Measurements from ENCODE around the gene SLX4IP.
A peak's percentile ranks its signal among the peaks of the same experiment; 100 is the strongest.

SLX4IP gene

DNA sequence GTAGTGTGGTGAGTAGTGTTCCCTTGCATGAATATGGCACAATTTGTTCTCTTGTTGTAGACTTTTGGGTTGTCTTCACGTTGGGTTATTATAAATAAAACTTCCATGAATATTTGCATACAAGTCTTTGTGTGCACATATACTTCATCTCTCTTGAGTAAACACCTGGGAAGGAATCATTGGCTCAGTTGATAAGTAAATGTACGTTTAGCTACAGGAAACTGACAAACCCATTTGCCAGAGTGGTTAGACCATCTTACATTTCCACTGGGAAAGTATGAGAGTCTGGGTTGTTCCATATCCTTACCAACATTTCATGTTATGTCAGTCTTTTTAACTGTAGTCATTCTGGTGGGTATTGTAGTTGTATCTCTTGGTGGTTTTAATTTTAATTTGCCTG lies 119.2 kb downstream of the SLX4IP start:
- no peak for DNase-seq

- DNase-seq, result no peak
Measured at GRCh38 chr20:10555393-10555792, 120.3 kb downstream of the SLX4IP start.

DNA sequence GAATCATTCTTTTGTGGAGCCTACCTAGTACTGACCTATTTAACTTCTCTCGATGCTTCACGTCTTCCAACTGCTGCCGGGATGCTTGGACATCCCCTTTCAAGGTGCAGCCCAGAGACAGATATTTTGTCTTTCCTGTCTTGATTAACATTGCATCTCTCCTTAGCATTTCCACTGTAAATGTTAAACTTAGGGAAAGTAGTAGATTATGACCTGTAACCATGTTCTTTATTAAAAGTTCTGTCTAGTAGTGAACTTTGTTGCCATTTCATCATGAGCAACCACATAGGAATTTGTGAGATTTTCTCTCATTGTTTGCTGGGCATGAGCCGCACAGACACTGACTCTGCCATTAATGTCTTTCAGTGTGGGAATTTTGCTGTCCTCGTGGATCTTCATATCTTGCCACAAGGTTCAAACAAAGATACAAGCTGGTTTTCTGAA lies 120.8 kb downstream of the SLX4IP start:
- no peak for DNase-seq

GRCh38 chr20:10556519-10557083 lies 121.5 kb downstream of the SLX4IP start:
- DNase-seq, result no peak

DNA sequence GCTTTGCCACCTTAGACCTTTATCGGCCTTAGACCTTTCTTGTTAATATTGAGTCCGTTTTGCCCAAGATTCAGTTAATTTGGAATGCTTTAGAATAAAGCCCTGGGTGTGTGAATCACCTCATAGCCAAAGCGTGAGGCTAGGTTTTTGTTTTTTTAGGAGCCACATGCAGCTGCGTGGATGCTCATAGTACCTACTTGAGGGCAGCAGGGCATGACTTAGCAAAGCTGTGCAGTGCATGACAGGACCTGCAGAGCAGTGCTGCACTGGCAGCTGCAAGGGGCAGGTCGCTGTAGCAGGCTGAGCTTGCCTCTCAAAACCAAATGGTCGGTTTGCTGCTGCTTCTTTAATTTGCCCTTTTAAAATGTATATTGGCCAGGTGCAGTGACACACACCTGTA lies 122.6 kb downstream of the SLX4IP start:
- no peak for DNase-seq

DNA sequence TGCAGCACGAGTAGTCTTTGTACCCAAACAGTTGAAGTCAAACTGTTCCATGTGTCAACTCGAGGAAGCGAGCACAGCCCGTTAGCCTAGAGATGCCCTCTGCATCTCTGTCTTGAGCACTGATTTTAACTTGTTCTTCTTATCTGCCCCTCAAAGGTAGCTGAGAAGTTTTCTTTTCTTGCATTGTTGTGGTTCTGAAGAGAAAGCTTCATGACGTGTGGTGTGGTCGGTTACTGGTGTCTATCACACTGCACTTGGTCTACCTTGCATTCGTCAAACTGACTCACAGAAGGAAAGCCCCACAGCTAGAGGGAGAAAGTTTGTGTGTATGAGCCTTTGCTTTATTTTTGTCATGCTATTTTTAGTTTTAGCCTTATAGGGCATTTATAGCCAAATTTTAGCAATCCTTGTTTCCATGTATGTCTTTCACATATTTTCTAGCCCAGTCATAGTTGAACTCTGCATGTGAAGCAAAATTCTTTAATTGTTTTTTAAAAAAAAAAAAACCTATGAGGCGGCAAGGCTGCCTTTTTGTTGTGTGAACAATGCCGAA lies 123.6 kb downstream of the SLX4IP start:
- DNase-seq, result no peak

DNA sequence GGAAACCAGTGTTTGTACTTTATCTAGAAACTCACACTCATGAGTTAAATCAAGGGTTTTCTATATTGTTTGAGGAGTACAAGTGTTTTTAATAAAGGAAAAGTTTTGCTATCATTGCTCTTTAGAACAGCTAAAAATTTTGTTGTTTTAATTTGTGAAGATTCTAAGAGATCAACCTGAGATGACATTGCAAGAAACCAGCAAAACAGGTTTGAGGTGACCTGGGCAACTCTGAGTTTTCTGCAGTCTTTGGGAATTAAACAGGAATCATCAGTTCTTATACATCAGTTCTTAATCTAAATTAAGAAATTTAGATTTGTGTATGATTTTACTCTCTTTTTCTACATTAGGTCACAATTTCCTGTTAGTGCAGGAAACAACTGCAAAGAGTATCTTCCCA lies 124.2 kb downstream of the SLX4IP start:
- DNase-seq, result no peak

GRCh38 chr20:10560686-10561085 lies 125.6 kb downstream of the SLX4IP start:
- DNase-seq, result no peak

- DNase-seq, result no peak
Measured at GRCh38 chr20:10561302-10561701, 126.2 kb downstream of the SLX4IP start.

DNA sequence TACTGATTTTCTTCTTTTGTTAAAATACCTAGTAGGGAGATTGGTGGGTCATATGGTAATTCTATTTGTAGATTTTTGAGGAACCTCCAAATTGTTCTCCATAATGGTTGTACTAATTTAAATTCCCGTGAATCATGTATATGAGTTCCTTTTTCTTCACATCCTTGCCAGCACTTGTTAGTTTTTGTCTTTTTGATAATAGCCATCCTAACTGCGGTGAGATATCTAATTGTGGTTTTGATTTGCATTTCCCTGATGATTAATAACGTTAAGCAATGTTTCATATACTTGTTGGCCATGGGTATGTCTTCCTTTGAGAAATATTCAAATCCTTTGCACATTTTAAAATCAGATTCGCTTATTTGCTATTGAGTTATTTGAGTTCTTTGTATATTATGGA lies 127.8 kb downstream of the SLX4IP start:
- DNase-seq, result no peak

- DNase-seq, result no peak
Measured at GRCh38 chr20:10563935-10564492, 128.9 kb downstream of the SLX4IP start.

DNA sequence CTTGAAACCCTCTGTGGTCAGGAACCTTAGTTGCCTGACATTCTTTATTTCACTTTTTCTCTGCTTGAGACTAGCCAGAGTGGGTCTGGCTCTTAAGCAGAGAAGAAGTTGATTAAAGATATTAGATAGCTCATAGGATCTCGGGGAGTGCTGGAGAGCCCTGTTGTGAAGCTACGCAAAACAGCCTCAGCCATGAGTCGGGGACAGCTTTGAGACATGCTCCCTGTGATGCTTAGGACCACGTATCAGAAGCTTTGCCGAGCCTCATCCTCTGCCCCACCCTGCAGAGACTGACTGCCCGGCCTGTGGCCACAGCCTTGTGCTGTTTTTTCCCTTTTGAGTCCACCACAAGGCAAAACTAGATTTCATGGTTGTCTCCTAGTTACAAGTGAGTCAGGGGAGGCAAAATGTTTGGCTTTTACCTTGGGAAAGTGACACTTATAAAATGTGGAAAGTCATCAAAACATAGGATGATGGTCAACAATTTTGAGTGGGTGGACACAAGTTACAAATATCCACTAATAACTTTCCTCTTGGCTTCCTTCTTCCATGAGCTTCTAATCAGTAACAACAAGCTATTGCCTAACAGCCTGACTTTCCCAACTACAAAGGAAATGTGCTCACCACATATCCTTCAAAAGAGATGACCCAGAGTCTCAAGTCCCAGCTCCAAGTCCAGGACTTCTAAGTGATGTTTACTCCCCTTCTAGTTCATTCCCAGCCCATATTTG lies 130.3 kb downstream of the SLX4IP start:
- no peak for DNase-seq

DNA sequence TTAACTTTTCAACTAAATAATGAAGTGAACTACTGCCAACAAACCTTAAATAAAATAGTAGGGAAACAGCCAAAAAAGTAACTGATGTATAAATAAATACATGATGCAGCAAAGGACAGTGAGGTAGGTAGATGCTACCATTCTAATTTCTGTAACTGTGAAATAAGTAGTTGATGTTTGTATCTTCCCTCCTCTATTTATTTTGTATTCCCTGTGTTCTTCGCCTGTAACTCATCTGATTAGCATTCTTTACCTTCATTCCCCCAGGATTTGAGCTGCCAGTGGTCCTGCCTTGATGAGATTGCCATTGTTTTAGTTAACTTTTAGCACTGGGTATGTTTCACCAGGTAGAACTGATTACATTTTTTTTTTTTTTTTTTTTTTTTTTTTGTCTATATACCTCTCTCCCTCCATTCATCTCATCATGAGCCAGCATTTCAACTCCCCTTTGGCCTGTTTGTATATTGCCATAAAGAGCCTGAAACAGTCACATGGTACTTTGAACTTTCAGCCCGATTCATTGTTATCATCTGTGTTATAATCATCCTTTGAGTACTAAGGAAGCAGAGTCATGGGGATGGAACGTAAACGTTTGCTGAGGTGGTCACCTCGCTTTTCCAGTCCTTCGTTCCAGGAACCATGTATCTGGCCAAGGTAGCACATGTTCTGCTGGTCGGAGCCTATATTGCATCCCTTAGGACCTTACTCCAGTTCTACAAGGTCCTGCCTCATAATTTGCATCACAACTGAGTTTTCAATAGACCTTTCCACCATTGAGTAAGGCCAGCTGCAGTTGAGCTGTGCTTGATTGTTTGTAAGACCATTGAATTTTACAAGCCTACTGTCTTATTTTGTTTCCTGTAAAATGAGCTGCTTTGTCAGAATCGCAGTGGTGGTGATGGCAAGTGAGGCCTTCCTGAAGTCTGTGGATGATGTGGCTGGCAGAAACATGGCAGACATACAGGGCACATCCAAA lies 131.1 kb downstream of the SLX4IP start:
- DNase-seq, result no peak

DNA sequence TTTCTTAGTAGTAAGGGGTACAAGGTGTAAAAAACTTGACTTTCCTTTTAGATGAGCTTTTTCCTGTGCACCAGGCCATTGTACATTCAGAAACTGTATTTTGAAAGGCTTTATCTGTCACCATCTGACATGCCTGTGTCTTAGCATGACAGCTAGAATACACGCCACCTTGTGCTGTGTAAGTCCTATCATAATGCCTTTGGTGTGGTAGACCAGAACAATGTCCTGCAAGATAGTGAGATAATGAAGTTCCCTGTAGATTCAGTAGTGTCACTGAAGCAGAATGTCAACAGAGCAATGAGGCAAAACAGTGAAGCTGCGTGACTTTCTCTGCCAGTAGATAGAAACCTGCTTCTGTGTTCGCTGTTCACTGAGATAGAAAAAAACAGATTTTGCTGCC lies 132.9 kb downstream of the SLX4IP start:
- no peak for DNase-seq

DNA sequence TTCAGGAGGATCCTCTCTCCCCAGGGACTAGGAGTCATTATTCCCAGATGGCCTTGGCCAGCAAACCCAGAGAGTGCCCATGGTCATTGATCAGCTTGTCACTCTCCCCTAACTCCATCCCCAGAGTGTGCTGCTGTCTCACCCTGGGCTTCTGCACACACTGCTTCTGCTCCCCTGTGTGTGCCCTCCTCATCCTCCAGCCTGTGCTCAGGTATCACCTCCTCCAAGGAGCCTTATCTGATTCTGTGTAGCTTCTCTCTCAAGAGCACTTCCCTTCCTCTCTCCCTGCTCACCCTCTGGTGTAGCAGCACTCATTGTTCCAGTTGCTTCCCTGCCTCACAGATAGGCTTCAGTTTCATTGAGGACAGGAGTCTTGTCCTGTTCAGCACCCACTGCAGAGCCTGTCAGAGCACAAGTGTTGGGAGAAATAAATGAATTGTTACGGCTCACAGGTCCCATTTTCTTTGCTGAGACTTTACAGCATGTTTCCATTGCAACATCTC lies 136.3 kb downstream of the SLX4IP start:
- DNase-seq, result no peak

GRCh38 chr20:10572853-10573252 lies 137.7 kb downstream of the SLX4IP start:
- DNase-seq, result no peak

DNA sequence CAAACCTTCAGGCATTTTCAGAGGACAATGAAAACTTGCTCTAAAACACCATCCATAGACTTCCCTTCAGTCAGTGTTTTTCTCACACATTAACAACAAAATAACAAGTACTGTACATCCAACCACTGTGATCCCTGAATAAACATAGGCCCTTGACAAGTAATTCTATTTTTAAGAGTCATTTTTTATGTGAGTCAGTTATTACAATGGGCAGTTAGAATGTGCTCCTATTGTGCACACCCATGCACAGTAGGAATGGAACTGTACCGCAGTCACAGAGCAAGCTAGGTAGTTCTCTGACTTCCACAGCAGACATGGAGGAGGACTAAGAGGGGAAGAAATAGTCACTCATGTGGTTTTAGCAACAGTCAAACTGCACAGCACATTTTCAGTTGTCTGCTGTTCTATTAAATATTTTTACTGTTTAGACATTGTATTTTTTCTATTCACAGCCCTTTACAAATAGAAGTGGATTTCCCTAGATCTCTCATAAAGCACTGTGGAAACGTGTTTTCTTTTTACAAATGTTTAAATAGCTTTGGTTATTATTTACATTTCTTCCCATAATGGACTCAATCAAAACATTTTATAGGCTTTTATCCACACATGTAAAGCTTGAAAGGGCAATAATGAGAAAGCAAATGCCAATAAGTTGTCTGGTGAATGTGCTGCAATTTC lies 138.3 kb downstream of the SLX4IP start:
- DNase-seq, result peak; percentile 9

DNA sequence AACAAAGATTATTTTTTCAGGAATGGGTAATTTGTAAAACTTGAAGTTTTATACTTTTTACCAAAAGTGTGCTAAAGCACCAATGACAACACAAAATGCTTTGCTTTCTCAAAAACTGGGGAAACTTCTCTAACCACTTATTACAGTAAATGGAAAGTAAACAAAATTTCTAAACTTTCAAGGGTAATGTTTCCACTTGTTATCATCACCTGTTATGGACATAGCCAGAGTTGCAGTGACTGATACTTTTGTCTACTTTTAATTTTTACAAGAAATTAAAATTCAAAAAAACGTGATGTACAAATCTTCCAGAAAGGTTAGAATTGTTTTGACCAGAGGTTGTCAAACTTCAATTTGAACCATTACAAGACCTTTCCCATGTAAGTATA lies 138.8 kb downstream of the SLX4IP start:
- no peak for DNase-seq

DNA sequence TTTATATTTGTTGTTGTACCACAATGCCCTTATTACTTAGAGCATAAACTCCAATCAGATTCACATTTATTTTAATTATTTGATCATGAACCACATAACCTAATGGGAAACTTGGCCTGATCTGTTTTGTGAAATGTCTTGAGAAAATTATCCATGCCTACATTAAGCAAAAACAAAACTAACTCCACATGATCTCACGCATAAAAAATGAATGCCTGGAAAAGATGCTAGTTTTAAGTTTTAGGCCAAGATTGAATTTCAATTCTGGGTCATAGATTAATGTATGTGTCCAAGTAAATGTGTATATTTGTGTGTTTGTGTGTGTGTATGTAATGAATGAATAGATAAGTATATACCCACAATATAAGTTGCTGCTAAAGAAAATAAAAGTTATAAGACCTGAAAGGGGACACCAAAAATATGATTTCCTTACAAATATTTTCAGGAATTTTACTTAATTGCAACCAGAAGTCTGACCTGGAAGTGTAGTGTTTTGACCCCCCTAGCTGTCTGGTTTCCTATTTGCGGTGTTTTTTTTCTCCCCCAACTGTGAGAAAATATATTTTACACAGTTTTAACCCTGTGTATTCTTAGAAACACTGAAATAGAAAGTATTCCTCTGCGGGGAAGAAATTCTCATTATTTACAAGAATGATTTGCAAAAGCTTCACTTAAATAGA lies 141.4 kb downstream of the SLX4IP start:
- no peak for DNase-seq

- DNase-seq, result no peak
Measured at GRCh38 chr20:10577648-10578047, 142.5 kb downstream of the SLX4IP start.

DNA sequence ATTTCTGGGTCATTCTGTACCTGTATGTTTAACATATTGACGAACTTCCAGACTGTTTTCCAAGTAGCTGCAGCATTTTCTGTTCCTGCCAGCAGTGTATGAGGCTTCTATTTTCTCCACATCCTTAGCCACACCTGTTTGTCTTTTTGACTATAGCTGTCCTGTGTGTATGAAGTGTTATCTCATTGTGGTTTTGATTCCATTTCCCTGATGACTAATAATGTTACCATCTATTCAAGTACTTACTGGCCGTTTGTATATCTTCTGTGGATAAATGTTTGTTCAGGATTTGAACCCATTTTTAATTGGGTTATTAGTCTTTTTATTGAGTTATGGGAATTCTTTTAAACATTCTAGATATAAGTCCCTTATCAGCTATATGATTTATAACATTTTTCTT lies 143.5 kb downstream of the SLX4IP start:
- DNase-seq, result no peak

GRCh38 chr20:10579942-10580341 lies 144.8 kb downstream of the SLX4IP start:
- DNase-seq, result no peak

Measured in NCI-H1092 treated with DMSO at 0.1 percent for 48 hours (cell line).